NCI-H1092 treated with DMSO at 0.1 percent for 48 hours (cell line): ENCODE results near the gene CDCP2.
"Not testable (repeated sequence)": the region's sequence is repeated elsewhere in the genome, so short reads cannot be mapped to it uniquely, and the experiment has no call there.

Experiments
- DNase-seq: peaks from one replicate; lab custom pipeline; 2025; lab: John Stamatoyannopoulos, UW

Gene CDCP2

DNA sequence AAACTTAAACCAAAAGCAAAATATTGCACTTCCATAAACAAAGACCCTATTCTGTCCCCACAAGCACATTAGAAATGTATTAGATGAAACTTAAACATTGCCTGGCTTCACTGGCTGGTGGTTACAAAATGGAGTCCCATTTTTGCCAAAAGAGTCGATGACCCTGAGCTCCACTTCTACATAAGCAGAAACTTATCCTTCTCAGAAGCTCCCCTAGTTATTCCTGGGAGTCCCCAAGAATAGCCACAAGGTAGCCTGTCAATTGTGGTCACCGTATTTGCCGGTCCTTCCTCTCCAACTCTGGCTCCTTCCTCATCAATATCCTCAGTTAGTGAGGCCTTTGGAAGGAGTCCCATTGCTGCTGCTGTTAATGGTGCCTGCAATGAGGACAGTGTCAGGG lies 37.3 kb downstream of the CDCP2 start:
- DNase-seq: no peak

DNA sequence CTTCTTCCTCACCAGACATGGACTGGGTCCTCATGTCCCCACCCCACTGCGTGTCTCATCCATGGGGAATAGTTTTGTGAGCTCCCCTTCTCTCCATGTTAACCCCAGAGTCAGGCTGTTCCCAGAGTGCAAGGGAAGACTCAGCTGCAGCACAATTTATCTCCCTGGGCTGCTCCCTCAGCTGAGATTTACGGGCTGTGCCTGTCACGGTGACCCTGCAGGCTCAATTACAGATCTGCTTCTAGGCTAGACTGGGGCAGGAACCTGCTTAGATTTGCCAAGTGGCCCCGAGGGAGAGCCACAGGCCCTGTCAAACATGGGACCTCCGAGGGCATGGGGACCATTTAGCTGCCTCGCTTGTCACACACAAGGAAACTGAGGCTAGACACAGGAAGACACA lies 37.8 kb downstream of the CDCP2 start:
- no peak for DNase-seq

DNA sequence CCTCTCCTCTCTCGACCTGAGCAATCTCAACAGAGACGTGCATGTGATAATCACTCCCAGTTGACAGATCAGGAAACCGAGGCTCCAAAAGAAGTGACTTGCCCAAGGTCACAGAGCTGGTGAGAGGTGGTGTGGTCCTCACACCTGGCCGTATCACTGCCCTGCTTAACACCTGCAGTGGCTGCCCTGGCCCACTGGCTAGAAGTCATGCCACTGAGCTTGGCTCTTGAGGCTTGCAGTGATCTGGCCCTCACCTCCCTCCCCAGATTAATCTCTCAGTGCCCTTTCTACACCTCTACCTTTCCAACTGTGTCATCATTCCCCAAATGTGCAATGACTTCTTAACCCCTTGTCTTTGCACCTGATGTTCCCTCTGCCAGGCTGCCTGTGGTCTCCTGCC lies 38.8 kb downstream of the CDCP2 start:
- DNase-seq: no peak

DNA sequence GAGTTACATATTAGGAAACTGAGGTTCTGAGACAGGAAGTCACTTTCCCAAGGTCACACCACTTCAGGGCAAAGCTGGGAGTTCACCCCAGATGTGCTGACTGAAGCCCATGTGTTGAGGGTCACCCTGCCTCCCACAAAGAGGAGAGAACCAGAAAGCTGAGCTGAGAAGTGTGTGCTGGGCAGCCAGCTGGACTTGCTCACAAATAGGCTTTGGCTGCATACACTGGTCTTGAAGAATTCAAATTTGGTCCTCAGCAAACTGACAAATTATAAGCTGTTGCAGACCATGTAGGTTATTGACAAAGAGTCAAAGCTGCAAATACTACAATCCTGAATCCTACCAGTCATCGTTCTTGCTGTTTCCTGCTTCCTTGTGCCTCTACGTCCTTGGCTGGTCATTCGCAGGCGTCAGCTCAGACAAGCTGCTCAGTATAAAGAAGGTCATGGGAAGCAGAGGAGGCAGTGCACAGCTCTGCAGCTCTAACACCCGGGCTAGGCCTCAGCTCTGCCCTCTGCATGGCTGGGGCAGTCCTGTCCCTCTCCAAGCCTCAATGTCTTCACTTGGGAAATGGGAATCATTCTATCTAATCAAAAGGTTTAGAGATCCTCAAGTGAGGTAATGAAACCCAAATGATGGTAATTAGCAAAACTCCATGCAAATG lies 40.0 kb downstream of the CDCP2 start:
- DNase-seq: no peak

DNA sequence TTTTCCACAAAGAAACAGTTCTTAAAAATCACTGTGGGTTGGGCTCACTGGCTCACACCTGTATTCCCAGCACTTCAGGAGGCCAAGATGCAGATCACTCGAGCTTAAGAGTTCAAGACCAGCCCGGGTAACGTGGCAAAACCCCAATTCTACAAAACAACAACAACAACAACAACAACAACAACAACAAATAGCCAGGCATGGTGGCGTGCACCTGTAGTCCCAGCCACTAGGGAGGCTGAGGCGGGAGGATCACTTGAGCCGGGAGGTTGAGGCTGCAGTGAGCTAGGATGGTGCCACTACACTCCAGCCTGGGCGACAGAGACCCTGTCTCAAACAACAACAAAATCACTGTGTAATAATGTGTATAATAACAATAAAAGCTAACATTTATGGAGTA lies 40.8 kb downstream of the CDCP2 start:
- DNase-seq: no peak

DNA sequence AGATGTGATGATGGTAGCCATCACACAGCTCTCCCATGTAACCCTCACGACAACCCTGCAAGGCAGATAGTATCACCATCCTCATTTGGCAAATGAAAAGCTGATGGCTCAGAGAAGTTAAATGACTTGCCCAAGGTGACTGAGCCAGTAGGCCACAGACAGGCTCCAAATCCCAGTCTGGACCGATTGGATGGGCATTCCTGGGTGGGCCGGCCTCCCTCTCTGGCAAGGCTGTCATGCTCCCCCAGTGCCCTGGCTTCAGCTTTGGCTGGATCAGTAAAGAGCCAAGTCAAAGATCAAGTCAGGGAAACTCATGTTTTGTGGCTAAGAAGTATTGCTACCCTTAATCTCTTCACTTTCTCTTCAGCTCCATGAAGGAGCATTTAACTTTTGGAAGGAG lies 41.2 kb downstream of the CDCP2 start:
- DNase-seq: no peak

DNA sequence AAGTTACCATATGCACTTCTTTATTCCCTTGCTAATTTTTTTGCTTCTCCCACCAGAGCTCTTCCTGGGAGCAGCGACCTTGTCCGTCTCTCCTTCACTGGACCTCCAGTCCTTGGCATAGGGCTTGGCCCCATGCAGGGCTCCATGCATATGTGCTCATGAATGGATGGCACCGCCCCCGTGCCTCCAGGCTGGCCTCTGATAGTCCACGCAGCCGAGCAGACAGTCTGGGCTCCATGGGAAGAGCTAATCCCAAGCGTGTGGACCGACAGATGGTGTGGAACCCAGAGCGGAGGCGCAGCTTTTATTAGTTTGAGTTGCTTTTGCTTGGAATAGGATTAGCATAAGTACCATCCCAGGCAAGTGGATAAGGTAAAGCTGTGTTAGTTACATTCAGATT lies 41.8 kb downstream of the CDCP2 start:
- no peak for DNase-seq

DNA sequence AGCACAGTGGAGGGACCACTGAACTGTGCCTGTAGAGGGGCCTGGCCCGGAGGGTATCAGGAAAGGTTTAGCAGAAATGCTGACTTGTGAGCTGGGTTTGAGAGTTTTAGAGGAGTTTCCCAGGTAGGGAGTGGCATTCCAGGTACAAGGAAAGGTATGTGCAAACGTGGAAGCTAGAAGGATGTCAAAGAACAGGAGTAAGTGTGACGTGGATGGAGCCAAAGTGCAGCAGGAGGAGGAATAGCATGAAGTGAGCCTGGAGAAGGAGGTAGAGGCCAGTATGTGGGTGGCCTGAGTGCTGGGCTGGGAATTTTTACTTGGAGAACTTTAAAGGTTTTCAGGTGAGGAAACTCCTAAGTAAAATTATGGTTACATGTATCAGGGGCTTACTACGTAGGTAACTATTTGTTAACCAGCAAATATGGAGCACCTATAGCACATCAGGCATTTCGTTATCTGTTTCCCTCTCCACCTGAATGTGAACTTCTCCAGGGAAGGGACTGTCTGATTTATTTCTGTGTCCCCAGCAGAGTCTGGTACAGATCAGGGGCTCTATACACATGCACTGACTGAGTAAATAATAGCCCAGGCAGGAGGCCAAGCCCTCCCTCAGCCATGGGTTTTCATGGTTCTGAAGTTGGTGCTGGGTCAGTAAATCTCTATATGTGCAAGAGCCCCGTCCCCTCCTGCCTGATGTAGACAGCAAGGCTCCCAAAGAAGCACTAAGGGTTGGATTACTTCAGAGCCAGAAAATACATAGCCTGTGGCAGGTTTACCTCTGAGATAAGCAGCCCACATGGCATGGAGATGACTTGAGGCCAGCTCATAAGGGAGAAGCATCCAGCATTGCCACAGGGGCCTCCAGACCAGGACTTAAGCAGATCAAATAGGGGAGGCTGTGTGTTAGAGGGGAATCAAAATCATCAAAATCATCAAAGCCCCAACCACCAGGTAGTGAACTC lies 43.4 kb downstream of the CDCP2 start:
- no peak for DNase-seq

DNA sequence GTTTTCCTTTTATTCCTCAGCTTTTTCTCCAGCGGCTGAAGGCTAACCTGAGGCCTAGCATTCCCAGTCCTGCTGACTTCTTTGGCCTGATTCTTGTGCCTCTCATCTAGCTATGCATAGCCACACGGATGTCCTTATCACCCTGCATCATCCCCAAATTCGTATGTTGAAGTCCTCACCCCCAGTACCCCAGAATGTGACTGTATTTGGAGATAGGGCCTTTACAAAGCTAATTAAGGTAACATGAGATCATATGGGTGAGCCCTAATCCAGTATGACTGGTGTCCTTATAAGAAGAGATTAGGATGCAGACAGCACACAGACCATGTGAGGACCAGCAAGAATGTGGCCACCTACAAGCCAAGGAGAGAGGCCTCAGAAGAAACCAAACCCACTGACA lies 44.6 kb downstream of the CDCP2 start:
- DNase-seq: no peak

DNA sequence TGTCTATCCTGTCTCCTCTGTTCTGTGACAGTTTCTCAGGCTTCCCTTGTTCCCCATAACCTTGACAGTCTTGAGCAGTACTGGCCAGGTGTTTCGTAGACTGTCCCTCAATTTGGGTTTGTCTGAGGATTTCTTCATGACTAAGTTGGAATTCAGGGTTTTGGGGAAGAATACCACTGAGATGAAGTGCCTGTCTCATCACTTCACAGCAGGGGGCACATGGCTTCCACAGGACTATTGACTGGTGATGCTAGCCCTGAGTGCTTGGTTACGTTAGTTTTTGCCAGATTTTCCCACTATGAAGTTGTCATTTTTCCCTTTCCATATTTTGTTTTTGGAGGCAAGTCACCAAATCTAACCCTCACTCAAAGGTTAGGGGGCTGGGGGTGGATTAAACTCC lies 45.7 kb downstream of the CDCP2 start:
- DNase-seq: no peak

DNA sequence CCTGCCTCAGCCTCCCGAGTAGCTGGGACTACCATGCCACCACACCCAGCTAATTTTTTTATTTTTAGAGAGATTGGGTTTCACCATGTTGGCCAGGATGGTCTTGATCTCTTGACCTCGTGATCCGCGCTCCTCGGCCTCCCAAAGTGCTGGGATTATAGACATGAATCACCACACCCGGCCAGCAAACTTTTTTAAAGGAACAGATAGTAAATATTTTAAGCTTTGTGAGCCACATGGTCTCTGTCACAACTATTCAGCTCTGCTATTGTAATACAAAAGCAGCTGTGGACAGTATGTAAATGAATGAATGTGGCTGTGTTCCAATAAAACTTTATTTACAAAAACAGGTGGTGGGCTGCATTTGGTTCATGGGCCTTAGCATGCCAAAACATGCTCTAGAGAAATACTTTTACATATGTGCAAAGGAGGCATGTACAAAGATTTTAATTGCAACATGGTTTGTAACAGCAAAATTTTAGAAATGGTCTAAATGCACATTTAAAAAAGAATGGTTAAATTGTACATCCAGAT lies 47.0 kb downstream of the CDCP2 start:
- no peak for DNase-seq

DNA sequence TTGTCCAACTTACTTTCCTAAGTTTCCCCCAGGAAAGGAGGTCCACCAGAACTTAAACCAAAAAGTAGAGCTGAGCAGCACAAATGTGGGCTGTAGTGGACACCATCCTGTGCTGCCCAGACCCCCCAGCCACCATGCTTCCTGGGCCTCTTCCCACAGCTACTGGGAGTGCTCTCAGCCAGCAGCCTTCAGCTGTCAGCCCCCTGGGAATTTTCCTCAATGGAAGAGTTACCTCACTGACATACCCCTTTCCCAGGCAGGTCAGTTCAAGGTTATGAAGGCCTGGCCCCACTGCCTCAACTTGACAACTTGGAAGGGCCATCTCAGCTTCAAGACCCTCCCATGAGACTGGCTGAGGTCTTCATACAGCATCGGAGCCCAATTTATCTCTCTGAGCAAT lies 47.7 kb downstream of the CDCP2 start:
- DNase-seq: no peak

DNA sequence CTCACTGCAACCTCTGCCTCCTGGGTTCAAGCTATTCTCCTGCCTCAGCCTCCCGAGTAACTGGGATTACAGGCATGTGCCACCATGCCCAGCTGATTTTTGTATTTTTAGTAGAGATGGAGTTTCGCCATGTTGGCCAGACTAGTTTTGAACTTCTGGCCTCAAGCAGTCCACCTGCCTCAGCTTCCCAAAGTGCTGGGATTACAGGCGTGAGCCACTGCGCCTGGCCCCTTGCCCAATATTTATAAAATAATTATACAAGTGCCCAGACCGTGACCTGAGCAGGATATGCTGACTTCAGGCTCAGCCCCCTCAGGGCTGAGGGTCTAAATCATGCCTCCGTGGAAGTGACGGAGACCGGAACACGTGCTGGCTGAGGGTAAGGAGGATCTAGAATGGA lies 48.2 kb downstream of the CDCP2 start:
- not testable (repeated sequence) for DNase-seq

DNA sequence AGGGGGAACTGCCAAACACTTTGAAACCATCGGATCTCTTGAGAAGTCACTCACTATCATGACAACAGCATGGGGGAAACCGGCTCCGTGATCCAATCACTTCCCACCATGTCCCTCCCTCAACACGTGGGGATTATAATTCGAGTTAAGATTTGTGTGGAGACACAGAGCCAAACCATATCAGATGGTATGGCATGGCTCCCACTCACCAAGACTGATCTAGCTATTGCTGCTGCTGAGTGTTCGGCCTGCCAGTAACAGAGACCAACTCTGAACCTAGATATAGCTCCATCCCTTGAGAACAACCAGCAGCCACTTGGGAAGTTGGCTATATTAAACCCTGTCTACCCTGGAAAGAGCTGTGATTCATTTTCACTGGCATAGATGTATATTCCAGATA lies 49.4 kb downstream of the CDCP2 start:
- DNase-seq: no peak

DNA sequence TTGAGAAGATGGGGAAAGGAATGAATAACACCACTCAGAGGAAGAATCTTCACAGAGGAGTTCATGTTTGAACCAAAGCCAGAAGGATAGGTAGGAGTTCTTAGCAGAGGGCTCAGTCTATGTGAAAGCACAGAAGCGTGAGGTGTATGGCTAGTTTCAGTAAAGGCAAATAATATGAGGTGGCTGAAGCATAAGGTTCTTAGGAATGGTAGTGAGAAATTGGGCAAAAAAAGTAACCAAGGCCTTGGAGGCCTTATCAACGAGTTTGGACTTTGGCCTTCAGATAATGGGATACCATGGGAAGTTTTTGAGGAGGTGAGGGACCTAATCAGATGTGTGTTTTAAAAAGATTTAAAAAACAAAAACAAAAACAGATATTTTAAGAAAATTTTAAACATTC lies 52.3 kb downstream of the CDCP2 start:
- DNase-seq: no peak

DNA sequence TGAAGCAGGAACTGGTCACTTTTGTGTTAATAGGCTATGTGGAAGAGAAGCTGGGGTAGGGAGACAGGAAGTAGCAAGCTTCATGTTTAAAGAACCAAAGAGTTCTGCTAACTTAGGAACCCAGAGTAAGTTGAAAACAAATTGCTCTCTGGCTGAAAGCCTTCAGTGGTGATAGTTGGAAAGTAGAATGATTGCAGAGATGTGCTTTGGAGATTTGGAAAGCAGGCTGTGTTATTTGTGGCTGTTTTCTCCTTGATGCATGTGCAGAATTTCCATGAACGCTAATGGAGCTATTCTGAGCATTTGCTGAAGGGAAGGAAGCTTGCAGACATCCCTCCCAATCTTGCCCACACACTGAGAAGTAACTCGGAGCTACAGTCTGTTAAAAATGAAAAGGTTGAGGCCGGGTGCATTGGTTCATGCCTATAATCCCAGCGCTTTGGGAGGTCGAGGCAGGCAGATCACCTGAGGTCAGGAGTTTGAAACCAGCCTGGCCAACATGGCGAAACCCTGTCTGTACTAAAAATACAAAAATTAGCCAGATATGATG lies 53.7 kb downstream of the CDCP2 start:
- DNase-seq: no peak

DNA sequence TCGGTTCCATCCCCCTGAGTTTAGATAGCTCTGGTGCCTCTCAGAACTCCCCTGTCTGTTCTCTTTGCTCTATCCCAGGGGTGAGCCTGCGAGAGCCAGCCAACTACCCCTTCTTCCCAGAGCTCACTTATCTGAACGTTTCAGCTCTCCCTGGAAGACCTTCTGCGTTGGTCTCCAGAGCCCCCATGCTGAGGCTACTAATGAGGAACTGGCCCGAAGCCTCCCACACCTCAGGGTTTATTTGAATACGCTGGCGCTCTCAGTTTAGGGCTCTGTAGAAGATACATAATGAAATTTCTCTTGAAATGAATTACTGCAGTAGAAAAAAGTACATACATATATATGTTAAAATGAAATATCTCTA lies 55.9 kb downstream of the CDCP2 start:
- no peak for DNase-seq

DNA sequence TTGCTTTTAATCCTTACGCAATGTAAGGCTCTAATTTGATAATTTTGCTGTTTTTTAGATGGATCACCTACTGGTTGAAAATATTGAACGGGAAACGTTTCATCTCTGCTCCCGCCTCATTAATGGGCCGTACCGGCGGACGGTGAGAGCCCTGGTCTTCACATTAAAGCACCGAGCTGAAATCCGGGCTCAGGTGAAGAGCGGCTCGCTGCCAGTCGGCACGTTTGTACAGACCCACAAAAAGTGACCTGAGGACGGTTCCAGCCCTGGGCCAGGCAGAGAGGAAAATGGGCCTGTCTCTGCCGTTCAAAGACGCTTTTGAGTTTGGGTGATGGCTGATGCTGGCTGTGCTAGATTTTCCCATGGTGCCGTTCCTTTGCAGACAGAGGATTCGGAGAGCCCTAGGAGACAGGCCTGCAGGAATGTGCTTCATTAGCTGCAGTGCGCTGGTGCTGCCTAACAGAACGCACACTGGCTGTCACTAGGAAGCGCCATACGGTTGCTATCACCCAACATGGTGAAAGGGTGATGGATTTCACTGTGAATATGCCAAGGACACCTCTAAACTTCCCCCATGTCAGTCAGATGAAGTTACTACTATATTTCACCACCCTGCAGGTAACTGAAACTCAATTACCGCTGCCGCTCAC lies 56.4 kb downstream of the CDCP2 start:
- no peak for DNase-seq

DNA sequence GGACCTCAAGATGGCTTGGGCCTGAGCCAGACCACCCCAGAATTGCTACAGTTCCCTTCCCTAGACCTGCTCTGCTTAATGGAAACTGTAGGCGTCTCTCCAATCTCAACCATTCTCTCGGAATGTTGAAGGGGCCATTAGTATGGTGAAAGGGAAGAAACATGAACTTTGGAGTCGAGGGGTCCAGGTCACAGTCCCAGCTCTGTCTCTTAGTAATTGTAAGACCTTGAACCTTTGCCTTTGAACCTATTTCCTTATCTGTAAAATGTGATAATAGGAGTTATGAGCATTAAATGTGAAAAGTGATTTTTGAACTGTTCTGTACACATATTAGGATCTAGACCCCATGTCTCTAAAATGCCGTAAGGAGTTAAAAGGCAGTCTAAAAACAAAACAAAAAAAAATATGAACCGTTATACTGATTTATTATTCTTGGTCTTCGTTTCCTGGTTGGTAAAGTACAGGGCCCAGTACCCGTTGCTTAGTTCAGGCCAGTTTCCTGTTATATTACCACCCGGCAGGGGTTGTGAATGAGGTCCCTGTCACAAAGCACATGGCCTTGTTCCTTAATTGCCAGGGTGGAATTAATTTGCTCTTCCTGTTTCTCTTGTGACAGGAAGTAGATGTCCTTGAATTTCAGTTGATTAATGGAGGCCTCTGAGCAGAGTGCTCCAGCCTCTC lies 57.1 kb downstream of the CDCP2 start:
- no peak for DNase-seq

DNA sequence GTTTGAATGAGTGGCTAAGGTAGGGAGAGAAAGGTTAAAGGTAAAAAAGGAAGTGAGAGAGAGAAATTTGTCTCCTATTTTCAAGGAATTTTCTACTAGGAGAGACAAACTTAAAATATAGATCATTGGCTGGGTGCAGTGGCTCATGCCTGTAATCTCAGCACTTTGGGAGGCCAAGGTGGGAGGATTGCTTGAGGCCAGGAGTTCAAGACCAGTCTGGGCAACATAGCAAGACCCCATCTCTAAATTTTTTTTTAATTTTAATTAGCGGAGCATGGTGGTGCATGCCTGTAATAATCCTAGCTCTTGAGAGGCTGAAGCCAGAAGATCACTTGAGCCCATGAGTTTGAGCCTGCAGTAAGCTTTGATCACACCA lies 58.1 kb downstream of the CDCP2 start:
- DNase-seq: not testable (repeated sequence)

DNA sequence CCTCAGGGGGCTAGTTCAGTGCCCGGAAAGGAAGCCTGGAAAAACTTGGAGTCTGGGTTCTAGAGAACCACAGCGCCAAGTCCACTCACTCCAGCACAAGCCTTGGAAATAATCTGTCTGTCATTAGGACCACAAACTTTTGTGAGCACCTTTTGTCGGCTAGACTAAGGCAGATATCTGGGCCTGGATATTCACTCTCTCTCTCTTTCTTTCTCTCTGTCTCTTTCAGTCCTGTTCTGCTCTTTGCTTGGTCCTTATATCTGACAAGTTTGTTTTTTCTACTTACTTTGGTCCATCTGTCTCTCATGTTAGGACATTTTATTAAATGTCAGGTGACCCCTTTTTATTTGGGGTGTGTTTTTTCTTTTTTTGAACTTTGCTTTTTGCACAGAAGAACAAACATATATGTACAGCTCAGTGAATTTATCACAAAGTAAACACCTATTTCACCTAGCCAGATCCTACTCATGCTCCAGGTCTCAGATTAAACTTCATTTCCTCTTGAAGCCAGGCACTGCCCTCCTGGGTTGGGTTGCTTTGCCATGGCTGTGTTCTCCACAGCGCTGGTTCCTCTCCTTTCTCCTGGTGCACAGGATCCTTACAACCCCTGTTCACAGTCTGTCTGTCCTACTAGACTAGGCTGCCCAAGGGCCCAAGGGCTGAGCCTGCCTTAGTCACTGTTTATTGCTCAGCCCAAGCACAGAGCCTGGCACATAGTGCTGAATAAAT lies 58.6 kb downstream of the CDCP2 start:
- DNase-seq: no peak
